Measurements from ENCODE around the gene ZBTB7C. TPM values are rescaled to one million over a fixed set of nuclear protein-coding genes. Genes with fewer than 3 reads are reported as not detected.

The ZBTB7C gene
- total RNA-seq, 6 donors from 2014 or later: 6.1 to 18.1 (median 12.2) TPM

- Histone ChIP-seq H3K27me3 (no peaks in the 10 kb centered on the region), H3K27ac (no peak overlapping the region), H3K36me3 (no peaks in the 10 kb centered on the region), H3K4me1 (peaks cover 0 to 8% (median 5%) of the 10 kb centered on the region in 4 donors), H3K9me3 (no peaks in the 10 kb centered on the region), H3K4me3 (no peak overlapping the region)
- DNase-seq (no peak), ATAC-seq (ENCODE audit: low FRiP score in 2 of 2) (no peak)
- TF ChIP-seq EP300 (IDR thresholded peaks at IDR 0.05) (no peak), CTCF (IDR thresholded peaks at IDR 0.05) (no peak), POLR2A (IDR thresholded peaks at IDR 0.05) (no peak), POLR2AphosphoS5 (IDR thresholded peaks at IDR 0.05) (no peak)
- WGBS, 2 donors: 71 to 79% methylated on average over 5 of the region's 5 CpGs
These were observed 102.3 kb downstream of the ZBTB7C start for GRCh38 chr18:48306838-48307237.

- Histone ChIP-seq H3K27me3 (no peaks in the 10 kb centered on the region), H3K4me1 (peaks cover 6 to 16% (median 13%) of the 10 kb centered on the region in 4 donors), H3K36me3 (no peaks in the 10 kb centered on the region), H3K4me3 (no peak overlapping the region), H3K9me3 (no peaks in the 10 kb centered on the region), H3K27ac (no peak overlapping the region)
- 89 to 93% methylated on average over 16 of the region's 16 CpGs for WGBS, 2 donors
- TF ChIP-seq EP300 (IDR thresholded peaks at IDR 0.05): no peak
- peak in 1 of 2 donors; percentile 8 for DNase-seq
- no peak for ATAC-seq (ENCODE audit: low FRiP score in 2 of 2)
These were observed 104.1 kb downstream of the ZBTB7C start for GRCh38 chr18:48304906-48305693.

GRCh38 chr18:48303883-48304282 lies 105.3 kb downstream of the ZBTB7C start:
- H3K4me3 ChIP-seq: no peak overlapping the region
- H3K4me1 ChIP-seq: peaks cover 6 to 16% (median 15%) of the 10 kb centered on the region in 4 donors
- WGBS, 2 donors: 87 to 93% methylated on average over 3 of the region's 3 CpGs
- H3K36me3 ChIP-seq: no peaks in the 10 kb centered on the region
- H3K9me3 ChIP-seq: no peaks in the 10 kb centered on the region
- H3K27ac ChIP-seq: no peak overlapping the region
- ATAC-seq (ENCODE audit: low FRiP score in 2 of 2) (no peak), DNase-seq (no peak)
- no peaks in the 10 kb centered on the region for H3K27me3 ChIP-seq
- no peak for TF ChIP-seq POLR2A (IDR thresholded peaks at IDR 0.05)
- no peak for TF ChIP-seq EP300 (IDR thresholded peaks at IDR 0.05)
- TF ChIP-seq CTCF (IDR thresholded peaks at IDR 0.05): no peak
- TF ChIP-seq POLR2AphosphoS5 (IDR thresholded peaks at IDR 0.05): no peak

- 88 to 95% methylated on average over 3 of the region's 3 CpGs for WGBS, 2 donors
- no peaks in the 10 kb centered on the region for H3K27me3 ChIP-seq
- ATAC-seq (ENCODE audit: low FRiP score in 2 of 2) (no peak), DNase-seq (peak in 1 of 2 donors; percentile 8)
- peaks cover 6 to 12% (median 9%) of the 10 kb centered on the region in 4 donors for H3K4me1 ChIP-seq
- no peak overlapping the region for H3K4me3 ChIP-seq
- TF ChIP-seq POLR2AphosphoS5 (IDR thresholded peaks at IDR 0.05): no peak
- TF ChIP-seq CTCF (IDR thresholded peaks at IDR 0.05): no peak
- no peak for TF ChIP-seq EP300 (IDR thresholded peaks at IDR 0.05)
- no peak for TF ChIP-seq POLR2A (IDR thresholded peaks at IDR 0.05)
- H3K36me3 ChIP-seq: no peaks in the 10 kb centered on the region
- no peaks in the 10 kb centered on the region for H3K9me3 ChIP-seq
- H3K27ac ChIP-seq: no peak overlapping the region
These were observed 106.4 kb downstream of the ZBTB7C start for GRCh38 chr18:48302736-48303135.

- DNase-seq: peak in 1 of 2 donors; percentile 49
- Histone ChIP-seq H3K27ac (peak overlapping the region in 3 of 4 donors; percentile 4 to 27 (median 23)), H3K4me3 (peak overlapping the region in 1 of 4 donors; percentile 8), H3K36me3 (no peaks in the 10 kb centered on the region), H3K9me3 (no peaks in the 10 kb centered on the region), H3K27me3 (no peaks in the 10 kb centered on the region), H3K4me1 (peaks cover 6 to 12% (median 9%) of the 10 kb centered on the region in 4 donors)
- WGBS, 2 donors: 39 to 40% methylated on average over 6 of the region's 6 CpGs
- peak in 1 of 2 donors; percentile 56 for ATAC-seq (ENCODE audit: low FRiP score in 2 of 2)
- no peak for TF ChIP-seq EP300 (IDR thresholded peaks at IDR 0.05)
- TF ChIP-seq POLR2A (IDR thresholded peaks at IDR 0.05): no peak
- no peak for TF ChIP-seq POLR2AphosphoS5 (IDR thresholded peaks at IDR 0.05)
- no peak for TF ChIP-seq CTCF (IDR thresholded peaks at IDR 0.05)
These were observed 108.7 kb downstream of the ZBTB7C start for GRCh38 chr18:48300463-48300961.
